Endothelial cell of umbilical vein (primary cell): ENCODE measurements around the gene HRH3. TPM values are rescaled to one million over a fixed set of nuclear protein-coding genes. Genes with fewer than 3 reads are reported as not detected.

ENCODE experiments used
- BruUV-seq: library from RNA; stranded (reverse); fragments of 400-500 nt; replicated peaks from 2 replicates; lab custom pipeline; 2021; lab: Mats Ljungman, UMichigan
- CTCF ChIA-PET: fragments of 300-600, 350-600 bp; sonication (Branson Sonifier 250); formaldehyde crosslinking; loops from one replicate; lab custom pipeline; 2021; ENCODE audit warnings: antibody characterized with exemption, inconsistent platforms; lab: Charles Lee
- POLR2A ChIA-PET: fragments of 300-600, 350-600 bp; sonication (Branson Sonifier 250); formaldehyde crosslinking; loops from one replicate; lab custom pipeline; 2021; ENCODE audit warnings: antibody characterized with exemption, inconsistent platforms; lab: Charles Lee
- DNase-seq: peaks from one replicate; pipeline ENCODE4 v3.0.0-alpha.2; 2011; ENCODE audit warnings: low read depth, low spot score
- FAIRE-seq: peaks from 2 replicates; lab custom pipeline; 2011; peaks lifted over from hg19 to GRCh38; lab: Jason Lieb, UNC
- H2AFZ ChIP-seq: 2 replicates; pipeline ENCODE4 v1.6.0; 2012; ENCODE audit warnings: low read depth, low read length, control low read depth, inconsistent platforms
- H3K27ac ChIP-seq: 2 replicates; pipeline ENCODE4 v1.5.1; 2011; ENCODE audit warnings: low read depth, mild to moderate bottlenecking, control low read depth, low read length, moderate library complexity; ENCODE audit not compliant: insufficient read depth
- H3K27me3 ChIP-seq, 2 experiments: 2 replicates each; pipeline versions ENCODE4 v1.6.0 to v1.6.1; 2011; ENCODE audit warnings: low read length in 2 of 2, mixed read lengths in 1 of 2; ENCODE audit not compliant: control insufficient read depth in 2 of 2, insufficient read depth in 2 of 2
- H3K36me3 ChIP-seq, 2 experiments: 2 replicates in 1 of 2; 3 replicates in 1 of 2; pipeline ENCODE4 v1.5.1; 2011; ENCODE audit warnings: low read length in 2 of 2, mild to moderate bottlenecking in 1 of 2, moderate library complexity in 1 of 2; ENCODE audit not compliant: control insufficient read depth in 2 of 2, insufficient read depth in 2 of 2; ENCODE audit errors: extremely low read depth in 1 of 2
- H3K4me1 ChIP-seq: 3 replicates; pipeline ENCODE4 v1.5.1; 2011; ENCODE audit warnings: mild to moderate bottlenecking, low read length; ENCODE audit not compliant: control insufficient read depth, insufficient read depth; ENCODE audit errors: extremely low read depth
- H3K4me2 ChIP-seq: 2 replicates; pipeline ENCODE4 v1.6.1; 2011; ENCODE audit warnings: low read length, control low read depth, mixed read lengths; ENCODE audit not compliant: insufficient read depth
- H3K4me3 ChIP-seq, 3 experiments: fragments of 200-600 bp in 1 of 3; sonication (generic), shearing (Covaris generic) in 1 of 3; replicated peaks in 1 of 3; 2 replicates each; pipeline ENCODE4 v1.5.1; 2011 to 2016; ENCODE audit warnings: control low read depth in 3 of 3, low read length in 3 of 3, mild to moderate bottlenecking in 2 of 3, inconsistent platforms in 1 of 3, low read depth in 1 of 3, moderate library complexity in 1 of 3; ENCODE audit not compliant: insufficient read depth in 1 of 3
- H3K79me2 ChIP-seq: 2 replicates; pipeline ENCODE4 v1.6.0; 2012; ENCODE audit warnings: low read length, inconsistent platforms; ENCODE audit not compliant: control insufficient read depth, insufficient read depth
- H3K9ac ChIP-seq: replicated peaks from 2 replicates; pipeline ENCODE3; 2011; ENCODE audit warnings: low read length, control low read depth; ENCODE audit not compliant: insufficient read depth; ENCODE audit errors: extremely low read depth
- H3K9me1 ChIP-seq: replicated peaks from 3 replicates; pipeline ENCODE4 v1.6.0; 2011; ENCODE audit warnings: mild to moderate bottlenecking, low read length; ENCODE audit not compliant: control insufficient read depth, insufficient read depth; ENCODE audit errors: extremely low read depth
- H3K9me3 ChIP-seq: replicated peaks from 2 replicates; pipeline ENCODE4 v1.5.1; 2012; ENCODE audit warnings: low read length, inconsistent platforms; ENCODE audit not compliant: control insufficient read depth, insufficient read depth
- H4K20me1 ChIP-seq: replicated peaks from 2 replicates; pipeline ENCODE3; 2011; ENCODE audit warnings: mild to moderate bottlenecking, low read length; ENCODE audit not compliant: control insufficient read depth, insufficient read depth; ENCODE audit errors: extremely low read depth
- EZH2 ChIP-seq: IDR thresholded peaks from 2 replicates; pipeline ENCODE4 v1.6.1; 2012; ENCODE audit warnings: borderline replicate concordance, low read depth, mild to moderate bottlenecking, moderate library complexity, low read length, inconsistent platforms; ENCODE audit not compliant: severe bottlenecking
- FOS ChIP-seq: IDR thresholded peaks from 2 replicates; pipeline ENCODE4 v1.6.1; 2011; ENCODE audit warnings: mild to moderate bottlenecking, low read length, moderate library complexity, borderline replicate concordance; ENCODE audit not compliant: insufficient read depth
- GATA2 ChIP-seq: IDR thresholded peaks from 2 replicates; pipeline ENCODE4 v1.7.0; 2011; ENCODE audit warnings: low read depth, mild to moderate bottlenecking, moderate library complexity, mixed read lengths, low read length; ENCODE audit not compliant: insufficient read length, insufficient read depth
- JUN ChIP-seq: IDR thresholded peaks from 2 replicates; pipeline ENCODE4 v1.6.1; 2011; ENCODE audit warnings: borderline replicate concordance, low read depth; ENCODE audit not compliant: insufficient read length, insufficient read depth
- MYC ChIP-seq: IDR thresholded peaks from one replicate; pipeline ENCODE4 v1.6.1; 2011; ENCODE audit warnings: mild to moderate bottlenecking, low read depth, low read length
- POLR2A ChIP-seq: IDR thresholded peaks from 2 replicates; pipeline ENCODE4 v1.6.1; 2012; ENCODE audit warnings: low read depth, mild to moderate bottlenecking, control low read depth, low read length
- POLR2AphosphoS5 ChIP-seq: IDR thresholded peaks from 2 replicates; pipeline ENCODE4 v1.6.1; 2012; ENCODE audit warnings: low read depth, mild to moderate bottlenecking, control low read depth, low read length, moderate library complexity; ENCODE audit not compliant: insufficient read depth
- dilution Hi-C: fragments of 300-500 bp; cut with MboI; formaldehyde crosslinking; loops from one replicate; pipeline ENCODE4 v1.15.0; 2019; ENCODE audit warnings: low sequenced_read_pairs; ENCODE audit not compliant: extremely low pct_ligation_motif_present
- intact Hi-C: fragments of 100-400 bp; cut with micrococcal nuclease; formaldehyde crosslinking; loops from one replicate; pipeline ENCODE4 v1.10.0; 2022
- polyA plus RNA-seq, 4 experiments: library from polyadenylated mRNA; depleted of rRNA in 3 of 4; stranded (reverse) in 3 of 4; unstranded in 1 of 4; fragments of >200 nt; gene quantifications; 2 replicates each; pipeline versions ENCODE4 v1.2.1 to v1.2.3, GENCODE V29; 2011 to 2012; ENCODE audit warnings: missing spikeins in 1 of 4
- total RNA-seq: library from RNA; stranded (reverse); gene quantifications from 2 replicates; pipeline ENCODE4 v1.2.3, GENCODE V29; 2021
- TF ChIP-seq, protein P1 (sequence below), 2 donors: IDR thresholded peaks; 1 replicate in 1 of 2; 2 replicates in 1 of 2; pipeline ENCODE4 v1.5.1; 2011; ENCODE audit warnings: low read length in 2 of 2, mild to moderate bottlenecking in 2 of 2, moderate library complexity in 2 of 2, control low read depth in 1 of 2, inconsistent platforms in 1 of 2, low read depth in 1 of 2; ENCODE audit not compliant: insufficient read depth in 1 of 2; ENCODE audit errors: extremely low read depth in 1 of 2
- TF ChIP-seq, protein P2 (sequence below): IDR thresholded peaks from 2 replicates; pipeline ENCODE4 v1.6.1; 2011; ENCODE audit not compliant: insufficient read depth, insufficient read length

Gene HRH3
- total and polyA plus RNA-seq, 2 donors (not counting 3 experiments of a cell fraction or from before 2014, with no cell fraction given), result not detected

DNA sequence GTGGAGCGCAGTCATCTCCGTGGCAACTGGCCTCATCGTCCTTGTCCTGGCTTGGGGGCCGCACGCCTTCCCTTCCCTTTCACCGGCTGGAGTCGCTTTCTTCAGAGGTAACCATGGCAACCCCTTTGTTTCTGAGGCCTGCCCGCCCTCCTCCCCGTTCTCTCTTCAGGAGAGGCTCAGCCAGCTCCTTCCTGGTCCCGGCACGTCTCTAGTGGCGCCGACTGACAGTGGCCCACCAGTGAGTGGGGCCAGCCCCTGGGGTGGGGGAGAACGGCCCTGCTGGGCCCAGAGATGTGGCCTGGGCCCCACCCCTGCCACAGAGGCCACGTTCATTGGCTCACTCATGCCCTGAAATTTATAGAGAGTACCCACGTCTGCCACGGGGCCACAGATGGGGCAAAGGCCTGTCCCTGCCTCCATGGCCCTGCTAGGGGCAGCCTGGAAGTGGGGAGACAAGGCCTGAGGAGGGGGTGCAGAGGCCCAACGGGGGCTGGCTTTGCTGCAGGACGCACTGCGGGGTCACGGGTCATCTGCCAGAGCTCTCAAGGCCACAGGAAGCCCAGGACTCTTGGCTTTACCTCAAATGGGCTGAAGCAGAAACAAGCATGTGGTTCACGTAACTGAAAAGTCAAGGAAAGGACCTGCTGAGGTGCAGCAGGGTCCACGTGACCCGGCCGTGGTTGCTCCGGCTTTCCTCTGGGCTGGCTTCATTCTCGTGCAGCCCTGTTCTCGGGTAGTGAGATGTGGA, 16.9 kb upstream of the HRH3 start:
- BruUV-seq, result no TSS peak
- no peak for TF ChIP-seq EZH2
- TF ChIP-seq, protein P1, sequence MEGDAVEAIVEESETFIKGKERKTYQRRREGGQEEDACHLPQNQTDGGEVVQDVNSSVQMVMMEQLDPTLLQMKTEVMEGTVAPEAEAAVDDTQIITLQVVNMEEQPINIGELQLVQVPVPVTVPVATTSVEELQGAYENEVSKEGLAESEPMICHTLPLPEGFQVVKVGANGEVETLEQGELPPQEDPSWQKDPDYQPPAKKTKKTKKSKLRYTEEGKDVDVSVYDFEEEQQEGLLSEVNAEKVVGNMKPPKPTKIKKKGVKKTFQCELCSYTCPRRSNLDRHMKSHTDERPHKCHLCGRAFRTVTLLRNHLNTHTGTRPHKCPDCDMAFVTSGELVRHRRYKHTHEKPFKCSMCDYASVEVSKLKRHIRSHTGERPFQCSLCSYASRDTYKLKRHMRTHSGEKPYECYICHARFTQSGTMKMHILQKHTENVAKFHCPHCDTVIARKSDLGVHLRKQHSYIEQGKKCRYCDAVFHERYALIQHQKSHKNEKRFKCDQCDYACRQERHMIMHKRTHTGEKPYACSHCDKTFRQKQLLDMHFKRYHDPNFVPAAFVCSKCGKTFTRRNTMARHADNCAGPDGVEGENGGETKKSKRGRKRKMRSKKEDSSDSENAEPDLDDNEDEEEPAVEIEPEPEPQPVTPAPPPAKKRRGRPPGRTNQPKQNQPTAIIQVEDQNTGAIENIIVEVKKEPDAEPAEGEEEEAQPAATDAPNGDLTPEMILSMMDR (IDR thresholded peaks at IDR 0.05; ENCODE audit: extremely low read depth in 1 of 2, insufficient read depth in 1 of 2, low read depth in 1 of 2, low read length in 2 of 2), result no peak
- no peak for TF ChIP-seq POLR2A
- TF ChIP-seq GATA2, result no peak
- TF ChIP-seq JUN, result no peak
- no peak for TF ChIP-seq FOS
- no peak for TF ChIP-seq MYC
- no peak for TF ChIP-seq POLR2AphosphoS5
- TF ChIP-seq, protein P2, sequence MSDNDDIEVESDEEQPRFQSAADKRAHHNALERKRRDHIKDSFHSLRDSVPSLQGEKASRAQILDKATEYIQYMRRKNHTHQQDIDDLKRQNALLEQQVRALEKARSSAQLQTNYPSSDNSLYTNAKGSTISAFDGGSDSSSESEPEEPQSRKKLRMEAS, result no peak
- no peak overlapping the region for H3K27ac ChIP-seq
- H3K9me3 ChIP-seq, result no peaks in the 10 kb centered on the region
- peaks cover 5% of the 10 kb centered on the region for H3K4me1 ChIP-seq
- no peak overlapping the region for H3K4me3 ChIP-seq
- H3K79me2 ChIP-seq, result peaks cover 3% of the 10 kb centered on the region
- DNase-seq (no peak), FAIRE-seq (no peak)
- dilution Hi-C loops, result no loop called here
- H3K27me3 ChIP-seq, result no peaks in the 10 kb centered on the region
- no peak overlapping the region for H2AFZ ChIP-seq
- H3K36me3 ChIP-seq, result no peaks in the 10 kb centered on the region
- H3K4me2 ChIP-seq, result no peak overlapping the region
- POLR2A ChIA-PET, result no interaction called here
- CTCF ChIA-PET, result no interaction called here
- H3K9ac ChIP-seq, result no peak overlapping the region
- intact Hi-C loops, result loop anchor here (1.0 kb wide), 1 partner anchor 17 kb away; the partner anchor contains the start of gene HRH3
- no peaks in the 10 kb centered on the region for H4K20me1 ChIP-seq
- H3K9me1 ChIP-seq, result no peaks in the 10 kb centered on the region
